Astrocyte (in vitro differentiated cells and primary cell): ENCODE data around the gene SCGB1A1. TPM values are rescaled to one million over a fixed set of nuclear protein-coding genes. Genes with fewer than 3 reads are reported as not detected.

Source experiments
- DNase-seq: peaks from one replicate; pipeline ENCODE4 v3.0.0-alpha.2; 2010; ENCODE audit warnings: low read depth
- FAIRE-seq: peaks from 2 replicates; lab custom pipeline; 2011; peaks lifted over from hg19 to GRCh38; lab: Jason Lieb, UNC
- H2AFZ ChIP-seq: 2 replicates; pipeline ENCODE4 v1.6.0; 2012; ENCODE audit warnings: low read depth, low read length, inconsistent platforms
- H3K27ac ChIP-seq: 2 replicates; pipeline ENCODE4 v1.5.1; 2011; ENCODE audit warnings: low read depth, low read length, inconsistent platforms
- H3K27me3 ChIP-seq: 2 replicates; pipeline ENCODE4 v1.6.0; 2011; ENCODE audit warnings: low read length, inconsistent platforms; ENCODE audit not compliant: insufficient read depth
- H3K36me3 ChIP-seq: 2 replicates; pipeline ENCODE4 v1.5.1; 2011; ENCODE audit warnings: low read length, inconsistent platforms; ENCODE audit not compliant: insufficient read depth
- H3K4me1 ChIP-seq: 2 replicates; pipeline ENCODE4 v1.5.1; 2011; ENCODE audit warnings: low read length, inconsistent platforms; ENCODE audit not compliant: insufficient read depth
- H3K4me2 ChIP-seq: 2 replicates; pipeline ENCODE4 v1.6.0; 2012; ENCODE audit warnings: low read length, inconsistent platforms
- H3K4me3 ChIP-seq: 2 replicates; pipeline ENCODE4 v1.5.1; 2011; ENCODE audit warnings: low read depth, mild to moderate bottlenecking, low read length, inconsistent platforms; ENCODE audit not compliant: insufficient read depth
- H3K79me2 ChIP-seq: 2 replicates; pipeline ENCODE4 v1.6.0; 2012; ENCODE audit warnings: mild to moderate bottlenecking, low read length, inconsistent platforms; ENCODE audit not compliant: insufficient read depth
- H3K9ac ChIP-seq: 2 replicates; pipeline ENCODE4 v1.6.0; 2012; ENCODE audit warnings: mild to moderate bottlenecking, low read length, inconsistent platforms
- H3K9me3 ChIP-seq: 2 replicates; pipeline ENCODE4 v1.5.1; 2012; ENCODE audit warnings: low read depth, mild to moderate bottlenecking, low read length, inconsistent platforms; ENCODE audit not compliant: insufficient read depth
- H4K20me1 ChIP-seq: 2 replicates; pipeline ENCODE4 v1.6.0; 2012; ENCODE audit warnings: low read length, inconsistent platforms; ENCODE audit not compliant: insufficient read depth
- H3K27ac Mint-ChIP-seq: one replicate; pipeline ENCODE4 v1.8.0; 2021; ENCODE audit warnings: mild to moderate bottlenecking, mixed read lengths; ENCODE audit not compliant: unreplicated experiment
- H3K27me3 Mint-ChIP-seq: one replicate; pipeline ENCODE4 v1.8.0; 2021; ENCODE audit warnings: low read depth, mixed read lengths; ENCODE audit not compliant: unreplicated experiment
- H3K36me3 Mint-ChIP-seq: one replicate; pipeline ENCODE4 v1.8.0; 2021; ENCODE audit warnings: low read depth, mixed read lengths; ENCODE audit not compliant: unreplicated experiment
- H3K4me1 Mint-ChIP-seq: one replicate; pipeline ENCODE4 v1.8.0; 2021; ENCODE audit warnings: low read depth, mixed read lengths; ENCODE audit not compliant: unreplicated experiment
- H3K4me3 Mint-ChIP-seq: one replicate; pipeline ENCODE4 v1.8.0; 2021; ENCODE audit warnings: mild to moderate bottlenecking, moderate library complexity, mixed read lengths; ENCODE audit not compliant: unreplicated experiment
- H3K9me3 Mint-ChIP-seq: one replicate; pipeline ENCODE4 v1.8.0; 2021; ENCODE audit warnings: mild to moderate bottlenecking, mixed read lengths; ENCODE audit not compliant: unreplicated experiment
- CTCF ChIP-seq: IDR thresholded peaks from 2 replicates; pipeline ENCODE4 v1.5.1; 2011; ENCODE audit warnings: low read depth, mild to moderate bottlenecking, inconsistent platforms, low read length, moderate library complexity; ENCODE audit not compliant: insufficient read depth
- EZH2 ChIP-seq: IDR thresholded peaks from 2 replicates; pipeline ENCODE4 v1.6.1; 2012; ENCODE audit warnings: mild to moderate bottlenecking, low read length, inconsistent platforms; ENCODE audit not compliant: insufficient read depth
- total RNA-seq: library from RNA; stranded (reverse); gene quantifications from 2 replicates; pipeline ENCODE4 v1.2.1, GENCODE V29; 2021

The SCGB1A1 gene
- total RNA-seq, 1 donor from 2014 or later, result not detected

- Histone ChIP-seq H3K79me2 (no peaks in the 10 kb centered on the region), H2AFZ (no peak overlapping the region), H4K20me1 (no peaks in the 10 kb centered on the region), H3K4me1 (peaks cover 5% of the 10 kb centered on the region), H3K4me3 (no peak overlapping the region), H3K9ac (no peak overlapping the region), H3K9me3 (no peaks in the 10 kb centered on the region), H3K4me2 (no peak overlapping the region), H3K27ac (no peak overlapping the region), H3K27me3 (no peaks in the 10 kb centered on the region), H3K36me3 (no peaks in the 10 kb centered on the region)
- DNase-seq (no peak), FAIRE-seq (no peak)
- H3K27ac Mint-ChIP-seq, result no peak overlapping the region
- H3K9me3 Mint-ChIP-seq, result no peaks in the 10 kb centered on the region
- H3K4me3 Mint-ChIP-seq, result no peak overlapping the region
- TF ChIP-seq EZH2 (no peak), CTCF (no peak)
- peaks cover 4% of the 10 kb centered on the region for H3K36me3 Mint-ChIP-seq
- H3K4me1 Mint-ChIP-seq, result peaks cover 3% of the 10 kb centered on the region
- H3K27me3 Mint-ChIP-seq, result peaks cover 14% of the 10 kb centered on the region
Observed at GRCh38 chr11:62390722-62391121, 28.1 kb upstream of the SCGB1A1 start.

GRCh38 chr11:62391642-62392425, 27.0 kb upstream of the SCGB1A1 start:
- Histone ChIP-seq H3K4me2 (no peak overlapping the region), H3K27ac (no peak overlapping the region), H2AFZ (no peak overlapping the region), H4K20me1 (no peaks in the 10 kb centered on the region), H3K4me3 (no peak overlapping the region), H3K79me2 (no peaks in the 10 kb centered on the region), H3K9me3 (no peaks in the 10 kb centered on the region), H3K27me3 (no peaks in the 10 kb centered on the region), H3K36me3 (no peaks in the 10 kb centered on the region), H3K4me1 (peaks cover 5% of the 10 kb centered on the region), H3K9ac (no peak overlapping the region)
- DNase-seq (no peak), FAIRE-seq (no peak)
- H3K27ac Mint-ChIP-seq, result no peak overlapping the region
- H3K4me3 Mint-ChIP-seq, result no peak overlapping the region
- H3K9me3 Mint-ChIP-seq, result no peaks in the 10 kb centered on the region
- H3K27me3 Mint-ChIP-seq, result peaks cover 14% of the 10 kb centered on the region
- peaks cover 3% of the 10 kb centered on the region for H3K4me1 Mint-ChIP-seq
- TF ChIP-seq EZH2 (no peak), CTCF (no peak)
- H3K36me3 Mint-ChIP-seq, result peaks cover 4% of the 10 kb centered on the region

- no peaks in the 10 kb centered on the region for H3K9me3 ChIP-seq
- no peaks in the 10 kb centered on the region for H3K27me3 ChIP-seq
- no peaks in the 10 kb centered on the region for H3K36me3 ChIP-seq
- H3K9ac ChIP-seq, result no peak overlapping the region
- H3K4me3 ChIP-seq, result no peak overlapping the region
- no peak overlapping the region for H3K27ac Mint-ChIP-seq
- H3K9me3 Mint-ChIP-seq, result no peaks in the 10 kb centered on the region
- no peak overlapping the region for H3K27ac ChIP-seq
- H3K27me3 Mint-ChIP-seq, result peaks cover 14% of the 10 kb centered on the region
- no peak for FAIRE-seq
- TF ChIP-seq EZH2 (no peak), CTCF (no peak)
- H3K4me1 ChIP-seq, result peaks cover 5% of the 10 kb centered on the region
- no peaks in the 10 kb centered on the region for H3K79me2 ChIP-seq
- no peak overlapping the region for H3K4me3 Mint-ChIP-seq
- H2AFZ ChIP-seq, result no peak overlapping the region
- DNase-seq, result no peak
- H3K36me3 Mint-ChIP-seq, result peaks cover 4% of the 10 kb centered on the region
- peaks cover 3% of the 10 kb centered on the region for H3K4me1 Mint-ChIP-seq
- H4K20me1 ChIP-seq, result no peaks in the 10 kb centered on the region
- H3K4me2 ChIP-seq, result no peak overlapping the region
Observed at GRCh38 chr11:62392506-62392905, 26.3 kb upstream of the SCGB1A1 start.
